Spleen (tissue), 11 donors: ENCODE data around the gene CACNA2D3. TPM values are rescaled to one million over a fixed set of nuclear protein-coding genes. Genes with fewer than 3 reads are reported as not detected.

Experiments used
- DNase-seq: peaks from one replicate; pipeline ENCODE4 v3.0.0-alpha.2; 2020
- H3K27ac ChIP-seq, 8 donors: fragments of 200-600 bp; sonication (generic) in 7 of 8; 1 replicate in 4 of 8; 2 replicates in 4 of 8; pipeline versions ENCODE4 v1.5.0 to v1.8.0; 2016 to 2021; ENCODE audit warnings: inconsistent platforms in 4 of 8, mild to moderate bottlenecking in 4 of 8, moderate library complexity in 1 of 8
- H3K27me3 ChIP-seq, 7 donors: fragments of 200-600 bp; sonication (generic) in 6 of 7; replicated peaks in 1 of 7; 1 replicate in 4 of 7; 2 replicates in 3 of 7; pipeline versions ENCODE4 v1.5.0 to v1.8.0; 2016 to 2021; ENCODE audit warnings: inconsistent platforms in 3 of 7, mild to moderate bottlenecking in 1 of 7
- H3K36me3 ChIP-seq, 6 donors: fragments of 200-600 bp; sonication (generic) in 5 of 6; 1 replicate in 4 of 6; 2 replicates in 2 of 6; pipeline versions ENCODE4 v1.5.0 to v1.8.0; 2016 to 2021; ENCODE audit warnings: inconsistent platforms in 2 of 6
- H3K4me1 ChIP-seq, 6 donors: fragments of 200-600 bp; sonication (generic) in 5 of 6; 1 replicate in 3 of 6; 2 replicates in 3 of 6; pipeline versions ENCODE4 v1.5.0 to v1.8.0; 2016 to 2021; ENCODE audit warnings: inconsistent platforms in 3 of 6
- H3K4me3 ChIP-seq, 8 donors: fragments of 200-600 bp; sonication (generic) in 7 of 8; 1 replicate in 4 of 8; 2 replicates in 4 of 8; pipeline versions ENCODE4 v1.5.0 to v1.8.0; 2016 to 2021; ENCODE audit warnings: inconsistent platforms in 4 of 8, mild to moderate bottlenecking in 4 of 8, moderate library complexity in 2 of 8
- H3K9me3 ChIP-seq, 8 donors: fragments of 200-600 bp; sonication (generic) in 7 of 8; 1 replicate in 4 of 8; 2 replicates in 4 of 8; pipeline versions ENCODE4 v1.5.0 to v1.8.0; 2016 to 2021; ENCODE audit warnings: inconsistent platforms in 4 of 8
- POLR2A ChIP-seq, 3 donors: fragments of 450-650 bp; IDR thresholded peaks; one replicate each; pipeline ENCODE4 v1.5.1; 2017; ENCODE audit warnings: antibody characterized with exemption in 3 of 3, mild to moderate bottlenecking in 1 of 3
- POLR2AphosphoS5 ChIP-seq, 3 donors: sonication (generic); formaldehyde crosslinking; IDR thresholded peaks; one replicate each; pipeline ENCODE4 v1.5.1; 2017; ENCODE audit warnings: antibody characterized with exemption in 3 of 3
- WGBS, 5 donors: extraction: QIAGEN DNeasy Blood & Tissue Kit in 3 of 5; methylation state at CpG; one replicate each; pipeline versions ENCODE4 v1.1.5 to v1.1.7; 2013 to 2018; 5-methylcytosine and 5-hydroxymethylcytosine counted together
- intact Hi-C: fragments of 100-400 bp; cut with DNase I; formaldehyde crosslinking; loops from one replicate; pipeline ENCODE4 v1.15.0; 2023; ENCODE audit warnings: low total_unique reads
- polyA plus RNA-seq, 3 donors: library from polyadenylated mRNA; stranded (reverse); fragments of 200-250 nt; gene quantifications; one replicate each; pipeline ENCODE4 v1.2.1, GENCODE V29; 2013
- total RNA-seq, 7 donors: library from RNA; depleted of rRNA in 3 of 7; stranded (reverse); fragments of >200 nt in 3 of 7; fragmentation: NEBNext Ultra II Directional in 4 of 7; extraction: Animal tissue kit (Norgen Biotek cat#: 25700) in 4 of 7; gene quantifications; one replicate each; pipeline versions ENCODE4 v1.1.0 to v1.2.1, GENCODE V29; 2016 to 2021
- TF ChIP-seq, protein P1 (sequence below), 11 experiments: fragments of 200-600 bp in 7 of 11; fragments of 450-650 bp in 4 of 11; sonication (generic) in 4 of 11; IDR thresholded peaks in 8 of 11; conservative IDR thresholded peaks in 3 of 11; 1 replicate in 7 of 11; 2 replicates in 4 of 11; pipeline versions ENCODE4 v1.4.0 to v1.8.0; 2016 to 2021; ENCODE audit warnings: antibody characterized with exemption in 11 of 11, inconsistent platforms in 4 of 11, mild to moderate bottlenecking in 1 of 11
- donor health status: healthy with polysubstance abuse.
- donor health status: DM: no; HTN: no; CAD: no; lungs with moderate emphysema.
- donor health status: DM: no; HTN: no; CAD: no.
- donor health status: Bipolar disorder and iron deficiency.
- donor health status: healthy.
- donor health status: DM: no; HTN: no; CAD: no.
- donor health status: DM: yes; HTN: yes; CAD: no.

CACNA2D3 gene
- total and polyA plus RNA-seq, 10 donors: 0.83 to 4.9 (median 2.9) TPM

DNA sequence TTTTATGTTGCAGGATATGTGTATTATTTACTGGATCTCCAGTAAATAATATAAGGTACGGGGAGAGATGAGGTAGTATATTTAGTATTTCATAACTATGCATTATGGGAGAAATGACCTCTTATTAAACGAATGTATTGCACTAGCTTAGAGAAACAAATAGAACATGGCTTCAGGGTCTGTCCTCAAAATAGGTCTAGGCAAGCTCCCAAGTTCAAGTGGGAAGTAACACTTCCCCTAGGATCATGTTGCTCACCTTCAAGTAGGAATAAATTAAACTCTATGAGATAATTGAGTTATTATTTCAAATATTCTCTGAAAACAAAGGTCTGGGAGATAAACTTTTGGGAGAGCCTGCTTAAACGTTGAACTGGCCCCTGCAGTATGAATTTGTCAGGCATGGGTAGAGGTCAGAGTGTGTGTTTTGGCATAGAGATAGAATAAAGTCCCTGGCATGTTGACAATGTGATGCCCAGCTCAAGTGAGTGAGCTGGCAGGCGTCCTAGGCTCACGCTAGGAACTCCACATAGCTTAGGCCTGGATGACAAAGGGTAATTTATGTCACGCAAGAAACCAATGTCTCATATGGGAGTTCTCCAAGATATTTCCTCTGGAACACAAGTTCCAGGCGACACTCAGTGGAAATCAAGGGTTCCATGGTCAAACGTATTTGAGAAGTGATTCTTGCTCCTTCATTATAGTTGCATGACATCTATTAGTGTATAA lies 236.8 kb downstream of the CACNA2D3 start:
- WGBS, 5 donors: 71 to 86% (median 77%) methylated on average over 8 of the region's 8 CpGs
- TF ChIP-seq POLR2A (IDR thresholded peaks at IDR 0.05) (no peak), POLR2AphosphoS5 (IDR thresholded peaks at IDR 0.05) (no peak)
- TF ChIP-seq, protein P1, sequence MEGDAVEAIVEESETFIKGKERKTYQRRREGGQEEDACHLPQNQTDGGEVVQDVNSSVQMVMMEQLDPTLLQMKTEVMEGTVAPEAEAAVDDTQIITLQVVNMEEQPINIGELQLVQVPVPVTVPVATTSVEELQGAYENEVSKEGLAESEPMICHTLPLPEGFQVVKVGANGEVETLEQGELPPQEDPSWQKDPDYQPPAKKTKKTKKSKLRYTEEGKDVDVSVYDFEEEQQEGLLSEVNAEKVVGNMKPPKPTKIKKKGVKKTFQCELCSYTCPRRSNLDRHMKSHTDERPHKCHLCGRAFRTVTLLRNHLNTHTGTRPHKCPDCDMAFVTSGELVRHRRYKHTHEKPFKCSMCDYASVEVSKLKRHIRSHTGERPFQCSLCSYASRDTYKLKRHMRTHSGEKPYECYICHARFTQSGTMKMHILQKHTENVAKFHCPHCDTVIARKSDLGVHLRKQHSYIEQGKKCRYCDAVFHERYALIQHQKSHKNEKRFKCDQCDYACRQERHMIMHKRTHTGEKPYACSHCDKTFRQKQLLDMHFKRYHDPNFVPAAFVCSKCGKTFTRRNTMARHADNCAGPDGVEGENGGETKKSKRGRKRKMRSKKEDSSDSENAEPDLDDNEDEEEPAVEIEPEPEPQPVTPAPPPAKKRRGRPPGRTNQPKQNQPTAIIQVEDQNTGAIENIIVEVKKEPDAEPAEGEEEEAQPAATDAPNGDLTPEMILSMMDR (IDR thresholded peaks at IDR 0.05 in 8 of 11, conservative IDR thresholded peaks at IDR 0.05 in 3 of 11): no peak
- Histone ChIP-seq H3K27ac (peak overlapping the region in 1 of 8 donors; percentile 12), H3K4me3 (no peak overlapping the region), H3K36me3 (no peaks in the 10 kb centered on the region), H3K27me3 (no peaks in the 10 kb centered on the region), H3K4me1 (peaks cover 0 to 10% (median 0%) of the 10 kb centered on the region in 6 donors), H3K9me3 (no peaks in the 10 kb centered on the region)
- intact Hi-C loops: no loop called here
- no peak for DNase-seq

DNA sequence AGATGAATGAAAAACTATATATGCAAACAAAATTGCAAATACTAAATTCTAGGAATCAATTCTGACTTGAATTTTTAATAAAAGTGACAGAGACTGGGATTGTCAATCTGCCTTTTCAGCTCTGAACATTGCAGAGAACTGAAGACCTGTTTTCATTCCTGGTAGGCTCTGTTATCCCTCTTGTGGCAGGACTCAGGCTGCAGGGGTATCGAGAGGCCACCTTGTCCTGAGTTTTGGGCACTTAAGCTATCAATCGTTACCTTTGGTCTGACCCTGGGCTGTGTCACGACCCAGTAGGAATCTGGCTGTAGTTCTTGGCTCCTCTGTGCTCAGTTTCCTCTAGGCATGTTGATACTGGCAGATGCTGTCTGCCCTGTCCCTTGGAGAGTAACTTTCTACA lies 238.0 kb downstream of the CACNA2D3 start:
- Histone ChIP-seq H3K4me1 (peaks cover 0 to 10% (median 0%) of the 10 kb centered on the region in 6 donors), H3K27ac (no peak overlapping the region), H3K36me3 (no peaks in the 10 kb centered on the region), H3K27me3 (no peaks in the 10 kb centered on the region), H3K9me3 (no peaks in the 10 kb centered on the region), H3K4me3 (no peak overlapping the region)
- no peak for DNase-seq
- 58 to 72% (median 67%) methylated on average over 3 of the region's 3 CpGs for WGBS, 5 donors
- intact Hi-C loops: no loop called here
- TF ChIP-seq, protein P1 (IDR thresholded peaks at IDR 0.05 in 8 of 11, conservative IDR thresholded peaks at IDR 0.05 in 3 of 11): no peak
- no peak for TF ChIP-seq POLR2AphosphoS5 (IDR thresholded peaks at IDR 0.05)
- TF ChIP-seq POLR2A (IDR thresholded peaks at IDR 0.05): no peak

DNA sequence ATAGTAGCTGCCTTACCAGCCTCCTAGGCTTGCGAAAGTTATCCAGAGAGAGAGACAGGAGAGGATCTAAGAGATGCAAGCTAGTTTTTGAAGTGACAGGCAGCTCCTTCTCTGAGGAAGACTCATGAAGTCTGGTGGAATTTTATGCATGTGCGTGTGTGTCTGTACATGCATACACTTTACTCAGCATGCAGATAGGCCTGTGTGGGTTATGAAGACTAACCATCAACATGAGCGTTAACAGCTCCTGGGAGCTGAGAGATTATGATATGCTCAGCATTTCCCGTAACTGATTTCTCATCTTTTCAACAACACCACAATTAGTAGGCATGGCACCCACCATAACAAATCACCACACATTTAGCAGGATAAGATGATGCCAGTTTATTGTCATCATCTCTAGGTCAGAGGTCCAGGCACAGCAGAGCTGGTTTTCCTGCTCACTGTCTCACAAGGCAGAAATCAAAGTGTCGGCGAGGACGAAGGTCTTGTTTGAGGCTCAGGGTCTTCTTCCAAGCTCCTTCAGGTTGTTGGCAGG lies 239.5 kb downstream of the CACNA2D3 start:
- H3K4me1 ChIP-seq: peaks cover 0 to 2% (median 0%) of the 10 kb centered on the region in 6 donors
- no peaks in the 10 kb centered on the region for H3K9me3 ChIP-seq
- H3K36me3 ChIP-seq: no peaks in the 10 kb centered on the region
- 87 to 95% (median 93%) methylated on average over 7 of the region's 7 CpGs for whole genome bisulfite sequencing, 5 donors
- H3K4me3 ChIP-seq: no peak overlapping the region
- intact Hi-C loops: no loop called here
- TF ChIP-seq POLR2A (IDR thresholded peaks at IDR 0.05): no peak
- TF ChIP-seq, protein P1 (IDR thresholded peaks at IDR 0.05 in 8 of 11, conservative IDR thresholded peaks at IDR 0.05 in 3 of 11): no peak
- TF ChIP-seq POLR2AphosphoS5 (IDR thresholded peaks at IDR 0.05): no peak
- no peak overlapping the region for H3K27ac ChIP-seq
- no peak for DNase-seq
- H3K27me3 ChIP-seq: no peaks in the 10 kb centered on the region

DNA sequence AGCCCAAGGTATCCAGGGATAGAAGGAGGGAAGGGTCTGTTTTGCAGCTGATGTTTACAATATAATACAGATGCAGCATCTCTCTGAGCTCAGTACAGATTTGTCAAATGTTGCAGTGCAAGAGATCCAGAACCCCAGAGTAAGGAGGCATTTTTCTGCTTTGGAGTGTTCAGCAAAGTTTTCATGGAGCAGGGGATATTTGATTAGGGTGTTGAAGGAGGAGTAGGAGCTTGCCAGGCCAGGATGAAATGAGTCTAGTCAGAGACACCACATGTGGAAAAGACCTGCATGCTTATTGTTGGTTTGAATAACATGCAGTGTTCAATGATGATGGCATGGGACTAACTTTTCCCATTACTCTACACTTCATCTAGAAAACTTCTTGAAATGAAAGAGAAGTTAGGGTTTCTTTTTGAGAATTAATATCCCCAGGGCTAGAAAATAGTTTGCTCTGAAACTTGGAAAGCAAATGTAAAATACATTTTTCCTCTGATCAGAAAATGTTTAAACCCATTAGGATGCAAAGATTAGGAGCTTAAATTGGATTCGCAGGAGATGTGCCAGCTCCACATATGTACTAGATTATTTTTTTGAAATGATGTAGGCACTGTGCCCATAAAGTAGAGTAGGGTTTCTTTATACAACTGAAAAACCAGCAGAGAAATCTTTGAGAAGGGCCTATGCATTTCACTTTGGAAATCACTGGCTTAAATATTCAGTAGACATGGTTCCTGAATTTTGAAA lies 243.8 kb downstream of the CACNA2D3 start:
- 91 to 98% (median 95%) methylated on average over 1 of the region's 1 CpG for WGBS, 5 donors
- TF ChIP-seq, protein P1 (IDR thresholded peaks at IDR 0.05 in 8 of 11, conservative IDR thresholded peaks at IDR 0.05 in 3 of 11): no peak
- TF ChIP-seq POLR2A (IDR thresholded peaks at IDR 0.05) (no peak), POLR2AphosphoS5 (IDR thresholded peaks at IDR 0.05) (no peak)
- no peak overlapping the region for H3K27ac ChIP-seq
- H3K9me3 ChIP-seq: no peaks in the 10 kb centered on the region
- no peaks in the 10 kb centered on the region for H3K27me3 ChIP-seq
- intact Hi-C loops: no loop called here
- no peak overlapping the region for H3K4me3 ChIP-seq
- no peaks in the 10 kb centered on the region for H3K4me1 ChIP-seq
- no peak for DNase-seq
- H3K36me3 ChIP-seq: no peaks in the 10 kb centered on the region
